C4-2B (cell line): Measurements from ENCODE around the gene RPL32.

Experiments
- CTCF ChIP-seq: fragments of 450-650 bp; conservative IDR thresholded peaks from 2 replicates; pipeline ENCODE4 v1.5.1; 2017; ENCODE audit warnings: mild to moderate bottlenecking
- ZFX ChIP-seq: fragments of 450-650 bp; IDR thresholded peaks from 2 replicates; pipeline ENCODE4 v1.6.1; 2017

- TF ChIP-seq CTCF (no peak), ZFX (no peak)
These were observed 41.6 kb downstream of the RPL32 start for GRCh38 chr3:12799525-12800440.
